ENCODE data around the gene CSNK2A2.

The CSNK2A2 gene

GRCh38 chr16:58110571-58111301 is 87.2 kb downstream of the CSNK2A2 start:
- no peak for DNase-seq (ENCODE audit: low read depth)

GRCh38 chr16:58109881-58110280 is 88.0 kb downstream of the CSNK2A2 start:
- DNase-seq (ENCODE audit: low read depth), result no peak

GRCh38 chr16:58109330-58109729 is 88.6 kb downstream of the CSNK2A2 start:
- no peak for DNase-seq (ENCODE audit: low read depth)
